Measurements from ENCODE around the gene PADI6.

The PADI6 gene

GRCh38 chr1:17358557-17358956 lies 13.4 kb upstream of the PADI6 start:
- DNase-seq: no peak

- no peak for DNase-seq
Measured at GRCh38 chr1:17359031-17359430, 13.0 kb upstream of the PADI6 start.

GRCh38 chr1:17359808-17360207 lies 12.2 kb upstream of the PADI6 start:
- DNase-seq: no peak

- no peak for DNase-seq
Measured at GRCh38 chr1:17360272-17360956, 11.6 kb upstream of the PADI6 start.

- no peak for DNase-seq
Measured at GRCh38 chr1:17361687-17362086, 10.3 kb upstream of the PADI6 start.

- DNase-seq: no peak
Measured at GRCh38 chr1:17363351-17363750, 8.6 kb upstream of the PADI6 start.

- DNase-seq: no peak
Measured at GRCh38 chr1:17363771-17364170, 8.2 kb upstream of the PADI6 start.

- DNase-seq: no peak
Measured at GRCh38 chr1:17365293-17365692, 6.7 kb upstream of the PADI6 start.

- no peak for DNase-seq
Measured at GRCh38 chr1:17369466-17369865, 2.5 kb upstream of the PADI6 start.

GRCh38 chr1:17370618-17371017 lies 1.4 kb upstream of the PADI6 start:
- DNase-seq: no peak

GRCh38 chr1:17372955-17373354 lies 959 bp downstream of the PADI6 start:
- DNase-seq: no peak

- no peak for DNase-seq
Measured at GRCh38 chr1:17375651-17376050, 3.7 kb downstream of the PADI6 start.

- no peak for DNase-seq
Measured at GRCh38 chr1:17377325-17377953, 5.4 kb downstream of the PADI6 start.

- no peak for DNase-seq
Measured at GRCh38 chr1:17381161-17381560, 9.2 kb downstream of the PADI6 start.

GRCh38 chr1:17392199-17392740 lies 20.3 kb downstream of the PADI6 start:
- DNase-seq: no peak

- DNase-seq: no peak
Measured at GRCh38 chr1:17393230-17393629, 21.2 kb downstream of the PADI6 start.

- no peak for DNase-seq
Measured at GRCh38 chr1:17397910-17398695, 26.1 kb downstream of the PADI6 start.

- DNase-seq: no peak
Measured at GRCh38 chr1:17400725-17401341, 28.8 kb downstream of the PADI6 start.

GRCh38 chr1:17401841-17402240 lies 29.8 kb downstream of the PADI6 start:
- no peak for DNase-seq

- DNase-seq: no peak
Measured at GRCh38 chr1:17403081-17403480, 31.1 kb downstream of the PADI6 start.

GRCh38 chr1:17404034-17404684 lies 32.2 kb downstream of the PADI6 start:
- no peak for DNase-seq

- no peak for DNase-seq
Measured at GRCh38 chr1:17404820-17405219, 32.8 kb downstream of the PADI6 start.

All from midbrain (tissue), 1 donor.